Suppressor macrophage treated with lipopolysaccharide for 1 hour (primary cell): ENCODE measurements around the gene KCMF1.
"Not testable (repeated sequence)": the region's sequence is repeated elsewhere in the genome, so short reads cannot be mapped to it uniquely, and the experiment has no call there.

Source experiments
- DNase-seq, 3 donors: peaks; one replicate each; pipeline ENCODE4 v3.0.0-alpha.2; 2020 to 2022

The KCMF1 gene

GRCh38 chr2:84970868-84971509 is at the start of gene KCMF1:
Gene KCMF1, plus strand, starts transcription at chr2:84971161. Its CDS starts 291 bp downstream, at chr2:84971452.
- DNase-seq: peak; percentile 82 to 93 (median 86)

DNA sequence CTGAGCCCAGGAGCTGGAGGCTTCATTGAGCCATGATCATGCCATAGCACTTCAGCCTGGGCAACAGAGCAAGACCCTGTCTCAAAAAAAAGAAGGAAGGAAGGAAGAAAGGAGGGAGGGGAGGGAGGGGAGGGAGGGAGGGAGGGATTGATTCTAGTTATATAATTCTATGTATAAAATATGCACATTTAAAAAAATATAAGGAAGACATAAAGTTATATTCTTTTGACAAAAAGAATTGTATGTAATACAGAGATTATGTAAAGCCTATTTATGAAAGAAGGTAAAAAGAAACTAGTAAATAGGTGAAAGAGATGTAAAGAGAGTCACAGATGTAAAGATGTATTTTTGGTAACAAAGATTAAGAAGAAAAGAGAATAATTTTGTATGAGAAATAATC is 48.0 kb upstream of the KCMF1 start:
- no peak for DNase-seq

GRCh38 chr2:84924173-84925106 is 46.5 kb upstream of the KCMF1 start:
- peak; percentile 81 to 89 (median 88) for DNase-seq

GRCh38 chr2:84925336-84925723 is 45.6 kb upstream of the KCMF1 start:
- DNase-seq: no peak

- DNase-seq: peak; percentile 98 to 99 (median 98)
These were observed 45.1 kb upstream of the KCMF1 start for GRCh38 chr2:84925724-84926376.

GRCh38 chr2:84927275-84927627 is 43.7 kb upstream of the KCMF1 start:
- no peak for DNase-seq

- DNase-seq: no peak
These were observed 39.6 kb upstream of the KCMF1 start for GRCh38 chr2:84931384-84931821.

- DNase-seq: peak; percentile 45 to 70 (median 47)
These were observed 32.6 kb upstream of the KCMF1 start for GRCh38 chr2:84938194-84938879.

GRCh38 chr2:84939426-84940087 is 31.4 kb upstream of the KCMF1 start:
- peak; percentile 82 to 90 (median 89) for DNase-seq

- DNase-seq: no peak
These were observed 30.9 kb upstream of the KCMF1 start for GRCh38 chr2:84940088-84940470.

DNA sequence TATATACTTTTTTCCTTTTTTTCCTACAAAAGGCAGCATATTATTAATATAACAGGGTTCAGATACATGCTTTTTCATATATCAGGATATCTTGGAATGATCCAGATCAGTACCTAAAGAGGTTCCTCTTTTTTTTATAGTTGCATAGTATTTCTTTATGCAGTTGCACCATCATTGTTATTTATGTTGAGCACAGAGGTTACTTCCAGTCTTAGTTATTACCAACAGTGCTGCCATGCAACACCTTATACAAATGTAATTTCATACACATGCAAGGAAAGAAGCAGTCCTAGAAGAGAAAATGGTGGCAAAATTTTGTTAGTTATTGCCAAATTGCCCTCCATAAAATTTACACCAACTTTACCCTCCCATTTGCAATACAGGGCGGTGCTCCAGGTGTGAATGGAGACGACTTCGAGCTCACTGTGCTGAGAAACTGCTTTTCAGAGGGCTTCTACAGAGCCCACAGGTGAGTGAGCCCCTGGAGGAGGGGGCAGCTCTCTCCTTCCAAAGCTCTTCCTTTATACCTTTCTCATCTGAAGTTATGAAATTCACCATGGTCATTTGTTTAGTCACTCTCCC is 30.0 kb upstream of the KCMF1 start:
- peak; percentile 33 to 69 (median 53) for DNase-seq

DNA sequence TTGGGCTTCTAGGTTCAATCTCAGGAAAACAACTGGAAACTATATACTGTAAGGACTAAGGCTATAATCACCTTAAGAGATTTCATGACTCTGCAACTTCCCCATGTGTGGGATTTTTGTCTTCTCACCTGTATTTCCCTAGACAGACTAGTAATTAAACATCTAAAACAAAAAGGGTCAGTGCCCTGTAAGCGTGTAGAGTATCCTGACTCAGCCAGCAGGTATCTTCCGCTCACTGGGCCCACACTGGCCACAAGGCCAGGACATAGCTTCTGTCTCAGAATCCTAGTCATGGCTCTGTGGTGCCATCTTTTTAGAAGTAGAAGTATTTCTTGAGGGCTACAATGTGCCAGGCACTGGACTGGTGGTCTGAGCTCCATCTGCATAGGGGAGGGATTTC is 28.8 kb upstream of the KCMF1 start:
- no peak for DNase-seq

DNA sequence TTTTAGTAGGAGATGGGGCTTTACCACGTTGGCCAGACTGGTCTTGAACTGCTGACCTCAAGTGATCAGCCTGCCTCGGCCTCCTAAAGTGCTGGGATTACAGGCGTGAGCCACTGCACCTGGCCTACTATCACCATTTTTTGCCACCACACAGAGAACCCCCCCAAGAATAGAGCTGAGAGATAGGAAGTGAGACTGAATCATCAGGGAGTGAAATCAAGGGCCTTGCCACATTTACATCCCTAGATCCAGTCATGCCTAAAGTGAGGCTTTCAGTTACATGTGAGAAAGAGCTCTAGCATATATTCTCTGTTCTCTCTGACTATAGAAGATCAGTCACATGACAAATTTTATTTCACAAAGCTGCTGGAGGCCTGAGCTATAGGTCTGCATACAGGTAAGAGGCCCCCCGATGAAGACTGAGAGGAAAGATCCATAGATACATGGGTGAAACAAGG is 28.0 kb upstream of the KCMF1 start:
- DNase-seq: peak; percentile 55 to 71 (median 68)

- DNase-seq: peak in 2 of 3 donors; percentile 25 to 53
These were observed 26.6 kb upstream of the KCMF1 start for GRCh38 chr2:84944295-84944909.

DNA sequence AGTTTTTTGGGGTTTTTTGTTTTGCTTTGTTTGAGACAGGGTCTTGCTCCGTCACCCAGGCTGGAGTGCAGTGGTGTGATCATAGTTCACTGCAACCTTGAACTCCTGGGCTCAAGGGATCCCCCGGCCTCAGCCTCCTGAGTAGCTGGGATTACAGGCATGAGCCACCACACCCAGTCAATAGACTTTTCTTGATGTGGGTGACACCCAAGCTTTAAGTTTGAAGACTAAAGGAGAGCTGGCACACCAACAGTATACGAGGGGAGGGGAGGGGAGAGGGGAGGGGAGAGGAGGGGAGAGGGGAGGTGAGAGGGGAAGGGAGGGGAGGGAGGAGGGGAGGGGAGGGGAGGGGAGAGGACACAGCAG is 25.1 kb upstream of the KCMF1 start:
- DNase-seq: not testable (repeated sequence)

DNA sequence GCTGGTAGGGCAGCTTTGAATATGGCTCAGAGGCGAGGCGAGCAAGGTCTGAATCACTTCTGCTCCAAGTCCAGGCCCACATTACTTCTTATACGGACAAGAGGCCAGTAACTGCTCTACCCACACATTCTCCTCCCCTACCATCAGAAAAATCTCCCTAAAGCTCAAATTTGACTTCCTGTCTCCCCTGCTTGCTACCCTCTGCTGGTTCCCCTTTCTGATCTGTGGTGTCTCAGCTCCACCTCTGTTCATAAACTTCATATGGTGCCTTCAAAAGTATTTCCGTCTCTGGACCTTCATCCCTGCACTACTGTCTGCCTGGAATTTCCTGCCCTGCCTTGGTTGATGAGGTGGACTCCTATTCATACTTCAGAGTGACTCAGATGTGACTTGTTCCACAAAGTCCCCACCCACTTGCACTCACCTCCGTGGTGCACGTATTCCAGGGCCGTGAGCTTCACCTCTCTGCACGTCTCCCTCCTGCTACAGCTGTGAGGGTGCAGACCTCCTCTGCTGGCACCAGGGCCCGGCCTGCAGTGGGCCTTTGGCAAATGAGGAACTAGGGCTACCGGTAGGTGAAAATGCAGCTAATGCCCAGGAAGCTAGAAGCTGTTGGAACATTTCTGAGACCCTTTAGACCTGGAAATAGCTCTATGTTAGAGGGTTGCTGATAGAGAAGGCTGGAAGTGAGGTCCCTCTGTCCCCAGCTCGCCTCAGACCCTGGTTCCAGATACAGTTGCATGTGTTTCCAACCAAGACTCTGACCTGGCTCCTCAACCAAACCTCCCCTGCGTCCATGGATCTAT is 24.6 kb upstream of the KCMF1 start:
- DNase-seq: peak; percentile 89 to 95 (median 93)

DNA sequence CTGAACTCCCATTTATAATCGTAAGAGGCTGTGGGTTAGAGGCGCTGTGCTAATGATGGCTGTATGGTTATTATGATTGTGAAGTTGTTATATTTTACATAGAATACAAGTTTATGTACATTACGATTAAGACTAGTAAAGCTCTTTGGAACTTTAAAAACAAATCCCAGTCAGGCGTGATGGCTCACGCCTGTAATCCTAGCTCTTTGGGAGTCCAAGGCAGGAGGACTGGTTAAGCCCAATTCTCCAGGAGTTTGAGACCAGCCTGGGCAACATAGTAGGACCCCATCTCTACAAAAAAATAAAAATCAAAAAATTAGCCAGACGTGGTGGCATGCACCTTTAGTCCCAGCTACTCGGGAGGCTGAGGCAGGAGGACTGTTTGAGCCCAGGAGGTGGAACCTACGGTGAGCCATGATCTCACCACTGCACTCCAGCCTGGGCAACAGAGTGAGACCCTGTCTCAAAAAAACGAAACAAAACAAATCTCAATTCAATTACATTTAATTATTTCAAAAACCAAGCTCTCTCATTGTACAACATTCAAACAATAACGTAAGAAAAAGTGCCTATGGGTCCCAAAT is 23.9 kb upstream of the KCMF1 start:
- DNase-seq: no peak

DNA sequence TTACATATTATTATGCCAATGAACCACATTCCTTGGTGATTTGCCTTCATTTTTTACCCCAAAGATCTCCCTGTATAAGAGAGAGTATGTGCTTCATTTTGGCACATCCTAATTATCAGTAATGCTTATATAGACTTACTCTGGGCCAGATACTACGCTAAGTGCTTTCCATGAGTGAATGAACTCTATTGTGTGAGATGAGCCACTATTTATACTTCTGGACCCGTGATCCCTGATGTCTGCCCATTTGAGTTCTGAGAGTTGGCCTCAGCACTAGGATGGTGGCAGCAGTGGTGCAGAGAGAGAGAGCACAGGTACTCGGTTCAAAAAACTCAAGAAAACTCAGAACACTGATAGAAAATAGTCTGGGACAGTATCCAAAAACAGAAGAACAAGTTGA is 17.4 kb upstream of the KCMF1 start:
- no peak for DNase-seq

GRCh38 chr2:84954329-84954728 is 16.6 kb upstream of the KCMF1 start:
- DNase-seq: no peak
